ENCODE results near the gene TYMP. TPM values are rescaled to one million over a fixed set of nuclear protein-coding genes. Genes with fewer than 3 reads are reported as not detected.

The TYMP gene
- total and polyA plus RNA-seq, 2 donors (not counting 3 experiments of a cell fraction or from before 2014, with no cell fraction given), result 2.0 to 2.4 TPM

- no peaks in the 10 kb centered on the region for H3K4me1 ChIP-seq (ENCODE audit: control insufficient read depth, extremely low read depth, insufficient read depth, low read length)
- no peaks in the 10 kb centered on the region for H3K9me1 ChIP-seq (replicated peaks; ENCODE audit: control insufficient read depth, extremely low read depth, insufficient read depth, low read length)
- H3K4me3 ChIP-seq (replicated peaks in 1 of 3; ENCODE audit: insufficient read depth in 1 of 3, low read depth in 1 of 3, low read length in 3 of 3), result no peak overlapping the region
- no peak overlapping the region for H3K9ac ChIP-seq (replicated peaks; ENCODE audit: extremely low read depth, insufficient read depth, low read length)
- intact Hi-C loops (cut with micrococcal nuclease) (no loop called here), dilution Hi-C loops (cut with MboI; ENCODE audit: extremely low pct_ligation_motif_present, low sequenced_read_pairs) (no loop called here)
- ChIA-PET CTCF (interaction anchor here (0.9 to 1.8 kb wide), 2 partner anchors 9 to 52 kb away, joined by 4 to 5 read pairs; no protein-coding TSS in a partner anchor), POLR2A (no interaction called here)
- FAIRE-seq, result no peak
- no peak overlapping the region for H3K27ac ChIP-seq (ENCODE audit: insufficient read depth, low read depth, low read length)
- no peaks in the 10 kb centered on the region for H3K36me3 ChIP-seq (ENCODE audit: control insufficient read depth in 2 of 2, extremely low read depth in 1 of 2, insufficient read depth in 2 of 2, low read length in 2 of 2)
- no peaks in the 10 kb centered on the region for H3K9me3 ChIP-seq (replicated peaks; ENCODE audit: control insufficient read depth, insufficient read depth, low read length)
- peaks cover 0 to 5% of the 10 kb centered on the region in 2 experiments for H3K27me3 ChIP-seq (ENCODE audit: control insufficient read depth in 2 of 2, insufficient read depth in 2 of 2, low read length in 2 of 2)
- no peaks in the 10 kb centered on the region for H3K79me2 ChIP-seq (ENCODE audit: control insufficient read depth, insufficient read depth, low read length)
- H2AFZ ChIP-seq (ENCODE audit: low read depth, low read length), result no peak overlapping the region
- no peaks in the 10 kb centered on the region for H4K20me1 ChIP-seq (replicated peaks; ENCODE audit: control insufficient read depth, extremely low read depth, insufficient read depth, low read length)
- no peak for DNase-seq (ENCODE audit: low read depth, low spot score)
- TF ChIP-seq MAX (IDR thresholded peaks at IDR 0.05; ENCODE audit: insufficient read depth, insufficient read length), result no peak
- no peak for TF ChIP-seq JUN (IDR thresholded peaks at IDR 0.05; ENCODE audit: borderline replicate concordance, insufficient read depth, insufficient read length, low read depth)
- no peak for TF ChIP-seq FOS (IDR thresholded peaks at IDR 0.05; ENCODE audit: borderline replicate concordance, insufficient read depth, low read length)
- H3K4me2 ChIP-seq (ENCODE audit: insufficient read depth, low read length), result no peak overlapping the region
- BruUV-seq (replicated peaks), result no TSS peak
Observed at GRCh38 chr22:50569041-50569459, 39.2 kb upstream of the TYMP start.

- Histone ChIP-seq H3K9ac (replicated peaks; ENCODE audit: extremely low read depth, insufficient read depth, low read length) (no peak overlapping the region), H4K20me1 (replicated peaks; ENCODE audit: control insufficient read depth, extremely low read depth, insufficient read depth, low read length) (no peaks in the 10 kb centered on the region), H3K4me1 (ENCODE audit: control insufficient read depth, extremely low read depth, insufficient read depth, low read length) (no peaks in the 10 kb centered on the region), H3K9me1 (replicated peaks; ENCODE audit: control insufficient read depth, extremely low read depth, insufficient read depth, low read length) (no peaks in the 10 kb centered on the region), H3K79me2 (ENCODE audit: control insufficient read depth, insufficient read depth, low read length) (no peaks in the 10 kb centered on the region), H3K27ac (ENCODE audit: insufficient read depth, low read depth, low read length) (no peak overlapping the region), H3K4me3 (replicated peaks in 1 of 3; ENCODE audit: insufficient read depth in 1 of 3, low read depth in 1 of 3, low read length in 3 of 3) (no peak overlapping the region), H3K4me2 (ENCODE audit: insufficient read depth, low read length) (no peak overlapping the region), H3K27me3 (ENCODE audit: control insufficient read depth in 2 of 2, insufficient read depth in 2 of 2, low read length in 2 of 2) (peaks cover 3 to 6% of the 10 kb centered on the region in 2 experiments), H2AFZ (ENCODE audit: low read depth, low read length) (no peak overlapping the region), H3K36me3 (ENCODE audit: control insufficient read depth in 2 of 2, extremely low read depth in 1 of 2, insufficient read depth in 2 of 2, low read length in 2 of 2) (no peaks in the 10 kb centered on the region), H3K9me3 (replicated peaks; ENCODE audit: control insufficient read depth, insufficient read depth, low read length) (no peaks in the 10 kb centered on the region)
- ChIA-PET POLR2A (no interaction called here), CTCF (interaction anchor here (0.9 to 1.8 kb wide), 2 partner anchors 8 to 52 kb away, joined by 4 to 5 read pairs; no protein-coding TSS in a partner anchor)
- BruUV-seq (replicated peaks), result no TSS peak
- dilution Hi-C loops (cut with MboI; ENCODE audit: extremely low pct_ligation_motif_present, low sequenced_read_pairs) (no loop called here), intact Hi-C loops (cut with micrococcal nuclease) (no loop called here)
- FAIRE-seq, result no peak
- no peak for DNase-seq (ENCODE audit: low read depth, low spot score)
- TF ChIP-seq JUN (IDR thresholded peaks at IDR 0.05; ENCODE audit: borderline replicate concordance, insufficient read depth, insufficient read length, low read depth) (no peak), CTCF (IDR thresholded peaks at IDR 0.05; ENCODE audit: extremely low read depth in 1 of 2, insufficient read depth in 1 of 2, low read depth in 1 of 2, low read length in 2 of 2) (no peak), FOS (IDR thresholded peaks at IDR 0.05; ENCODE audit: borderline replicate concordance, insufficient read depth, low read length) (no peak), EZH2 (IDR thresholded peaks at IDR 0.05; ENCODE audit: borderline replicate concordance, low read depth, low read length, severe bottlenecking) (no peak), POLR2A (IDR thresholded peaks at IDR 0.05; ENCODE audit: low read depth, low read length) (no peak), MYC (IDR thresholded peaks at IDR 0.05; ENCODE audit: low read depth, low read length) (no peak), GATA2 (IDR thresholded peaks at IDR 0.05; ENCODE audit: insufficient read depth, insufficient read length, low read depth, low read length) (no peak)
Observed at GRCh38 chr22:50568626-50569025, 38.8 kb upstream of the TYMP start.

Data from endothelial cell of umbilical vein (primary cell).